B cell (primary cell): Measurements from ENCODE around the gene ZNF691.

Experiments
- CTCF ChIP-seq: fragments of 200-600 bp; IDR thresholded peaks from one replicate; pipeline ENCODE4 v1.8.0; 2022; ENCODE audit warnings: antibody characterized with exemption, mild to moderate bottlenecking
- EZH2 ChIP-seq: IDR thresholded peaks from 2 replicates; pipeline ENCODE4 v1.6.1; 2012; ENCODE audit warnings: borderline replicate concordance, low read depth, mild to moderate bottlenecking, moderate library complexity, low read length; ENCODE audit not compliant: insufficient read depth, poor library complexity, severe bottlenecking

- no peak for TF ChIP-seq CTCF
- TF ChIP-seq EZH2 = no peak
Observed at GRCh38 chr1:42888013-42888633, 41.7 kb downstream of the ZNF691 start.
